GM12892 (cell line): ENCODE data around the gene SORCS2.

Source experiments
- DNase-seq: peaks from one replicate; pipeline ENCODE4 v3.0.0; 2011; ENCODE audit not compliant: insufficient read length
- FAIRE-seq: peaks from 2 replicates; lab custom pipeline; 2011; peaks lifted over from hg19 to GRCh38; lab: Jason Lieb, UNC
- POLR2A ChIP-seq: IDR thresholded peaks from 2 replicates; pipeline ENCODE4 v1.6.1; 2011; ENCODE audit warnings: low read depth, low read length, control low read depth
- POLR2AphosphoS5 ChIP-seq: IDR thresholded peaks from 2 replicates; pipeline ENCODE4 v1.6.1; 2011; ENCODE audit warnings: low read depth, low read length, control low read depth
- TAF1 ChIP-seq: IDR thresholded peaks from 2 replicates; pipeline ENCODE4 v1.6.1; 2011; ENCODE audit warnings: low read depth, mild to moderate bottlenecking, control low read depth, low read length, borderline replicate concordance

The SORCS2 gene

GRCh38 chr4:7641712-7642111, 449.4 kb downstream of the SORCS2 start:
- TF ChIP-seq POLR2AphosphoS5 (no peak), TAF1 (no peak), POLR2A (no peak)
- no peak for DNase-seq
- no peak for FAIRE-seq

- no peak for TF ChIP-seq POLR2A
- no peak for TF ChIP-seq TAF1
- no peak for TF ChIP-seq POLR2AphosphoS5
- DNase-seq (no peak), FAIRE-seq (no peak)
Observed at GRCh38 chr4:7642741-7643458, 450.6 kb downstream of the SORCS2 start.

GRCh38 chr4:7645158-7645557, 452.8 kb downstream of the SORCS2 start:
- no peak for FAIRE-seq
- DNase-seq: no peak
- no peak for TF ChIP-seq POLR2AphosphoS5
- no peak for TF ChIP-seq TAF1

DNA sequence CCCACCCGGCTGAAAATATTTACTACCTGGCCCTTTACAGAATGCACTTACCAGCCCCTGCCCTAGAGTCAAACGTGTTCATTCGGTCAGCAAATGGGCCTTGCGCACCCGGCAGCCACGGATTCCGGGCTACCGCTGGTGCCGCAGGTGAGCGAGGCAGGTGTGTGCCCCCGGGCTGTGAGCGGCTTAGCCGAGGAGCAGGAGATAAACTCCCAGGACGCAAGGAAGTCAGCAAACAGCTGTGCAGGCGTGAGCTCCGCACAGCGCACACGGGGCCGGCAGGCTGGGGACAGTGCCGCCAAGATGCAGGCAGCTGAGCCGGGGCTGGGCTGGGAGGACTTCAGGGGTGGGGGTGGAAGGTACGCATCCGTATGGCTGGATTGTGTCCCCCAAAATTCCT, 453.6 kb downstream of the SORCS2 start:
- TF ChIP-seq POLR2AphosphoS5 (no peak), POLR2A (no peak), TAF1 (no peak)
- DNase-seq: no peak
- FAIRE-seq: no peak

DNA sequence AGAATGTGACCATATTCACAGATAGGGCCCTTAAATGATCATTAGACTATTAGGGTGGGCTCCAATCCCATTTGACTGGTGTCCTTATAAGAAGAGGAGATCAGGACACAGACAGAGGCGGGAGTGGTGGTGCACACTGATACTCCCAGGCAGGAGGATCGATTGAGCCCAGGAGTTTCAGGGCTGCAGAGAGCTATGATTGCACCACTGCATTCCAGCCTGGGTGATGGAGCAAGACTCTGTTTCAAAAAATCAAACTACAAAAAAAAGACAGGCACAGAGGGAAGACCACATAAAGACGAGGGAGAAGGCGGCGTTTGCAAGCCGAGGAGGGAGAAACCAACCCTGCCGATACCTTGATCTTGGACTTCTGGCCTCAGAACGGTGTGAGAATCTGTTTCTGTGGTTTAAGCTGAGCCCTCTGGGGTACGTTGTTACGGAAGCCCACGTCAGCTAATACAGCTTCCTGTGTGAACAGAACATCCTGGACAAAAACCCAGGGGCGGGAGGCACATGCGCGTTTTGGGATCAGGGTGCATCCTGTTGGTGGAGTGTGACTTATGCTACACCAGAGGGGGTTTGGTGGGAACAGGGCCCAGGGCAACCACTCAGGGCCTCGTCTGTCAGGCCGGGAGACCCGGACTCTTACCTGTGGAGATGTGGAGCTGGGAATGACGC, 454.2 kb downstream of the SORCS2 start:
- TF ChIP-seq POLR2A (no peak), TAF1 (no peak), POLR2AphosphoS5 (no peak)
- DNase-seq: no peak
- no peak for FAIRE-seq

- DNase-seq (no peak), FAIRE-seq (no peak)
- TF ChIP-seq POLR2A (no peak), POLR2AphosphoS5 (no peak), TAF1 (no peak)
Observed at GRCh38 chr4:7647186-7647585, 454.8 kb downstream of the SORCS2 start.

GRCh38 chr4:7647600-7648543, 455.5 kb downstream of the SORCS2 start:
- no peak for DNase-seq
- TF ChIP-seq POLR2AphosphoS5 (no peak), TAF1 (no peak)
- no peak for FAIRE-seq

DNA sequence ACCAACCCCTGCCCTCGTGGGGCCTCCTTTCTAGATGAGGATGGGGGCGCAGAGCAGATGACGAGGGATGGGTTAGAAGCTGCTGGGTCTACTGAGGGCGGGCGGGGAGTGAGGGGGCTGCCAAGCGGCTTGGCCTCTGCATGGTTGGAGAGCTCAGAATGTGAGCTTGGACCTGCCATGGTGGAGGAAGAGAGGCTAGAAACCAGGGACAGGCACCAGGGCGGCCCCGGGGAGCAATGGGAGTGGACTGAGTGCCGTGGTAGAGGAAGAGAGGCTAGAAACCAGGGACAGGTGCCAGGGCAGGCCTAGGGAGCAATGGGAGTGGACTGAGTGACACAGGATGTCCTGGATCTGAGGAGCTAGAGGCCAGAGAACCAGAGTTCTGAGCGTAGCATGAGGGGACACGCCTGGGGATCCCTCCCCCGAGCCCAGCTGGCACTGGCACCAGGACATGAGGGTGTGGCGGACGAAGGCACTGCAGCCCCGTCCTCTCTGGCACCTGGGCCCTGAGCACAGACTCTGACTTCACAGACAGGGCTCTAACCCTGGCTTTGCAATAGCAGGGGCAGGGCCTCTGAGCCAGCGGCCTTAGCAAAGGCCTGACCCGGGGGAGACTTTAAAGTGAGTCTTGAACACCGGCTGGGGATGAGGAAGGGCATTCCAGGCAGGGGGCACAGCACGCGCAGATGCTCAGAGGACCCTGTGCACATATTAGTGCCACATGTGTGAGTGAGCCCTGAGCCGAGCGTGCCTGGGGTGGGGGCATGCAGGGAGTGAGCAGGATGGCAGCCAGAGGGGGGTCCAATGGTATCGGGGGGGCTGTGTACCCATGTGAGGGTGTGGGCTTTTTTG, 456.4 kb downstream of the SORCS2 start:
- DNase-seq (no peak), FAIRE-seq (no peak)

DNA sequence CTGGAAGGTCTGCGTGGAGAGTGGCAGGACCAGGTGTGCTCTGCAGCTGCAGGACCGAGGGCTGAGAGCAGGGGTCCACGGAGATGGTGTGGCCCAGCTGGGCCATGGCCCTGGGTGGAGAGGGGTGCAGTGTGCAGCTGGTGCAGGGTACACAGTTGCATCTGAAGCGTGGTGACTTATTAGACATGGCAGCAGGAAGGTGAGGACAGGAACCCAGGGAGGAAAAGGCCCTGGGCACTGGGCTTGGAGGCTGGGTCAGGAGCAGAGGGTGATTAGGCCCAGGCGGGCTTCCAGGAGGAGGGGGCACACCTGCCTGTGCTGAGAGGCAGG, 457.0 kb downstream of the SORCS2 start:
- DNase-seq (no peak), FAIRE-seq (no peak)
- TF ChIP-seq TAF1 (no peak), POLR2A (no peak), POLR2AphosphoS5 (no peak)

More for the DNA sequence above, 456.4 kb downstream of the SORCS2 start:
- TF ChIP-seq POLR2A (no peak), POLR2AphosphoS5 (no peak), TAF1 (no peak)

DNA sequence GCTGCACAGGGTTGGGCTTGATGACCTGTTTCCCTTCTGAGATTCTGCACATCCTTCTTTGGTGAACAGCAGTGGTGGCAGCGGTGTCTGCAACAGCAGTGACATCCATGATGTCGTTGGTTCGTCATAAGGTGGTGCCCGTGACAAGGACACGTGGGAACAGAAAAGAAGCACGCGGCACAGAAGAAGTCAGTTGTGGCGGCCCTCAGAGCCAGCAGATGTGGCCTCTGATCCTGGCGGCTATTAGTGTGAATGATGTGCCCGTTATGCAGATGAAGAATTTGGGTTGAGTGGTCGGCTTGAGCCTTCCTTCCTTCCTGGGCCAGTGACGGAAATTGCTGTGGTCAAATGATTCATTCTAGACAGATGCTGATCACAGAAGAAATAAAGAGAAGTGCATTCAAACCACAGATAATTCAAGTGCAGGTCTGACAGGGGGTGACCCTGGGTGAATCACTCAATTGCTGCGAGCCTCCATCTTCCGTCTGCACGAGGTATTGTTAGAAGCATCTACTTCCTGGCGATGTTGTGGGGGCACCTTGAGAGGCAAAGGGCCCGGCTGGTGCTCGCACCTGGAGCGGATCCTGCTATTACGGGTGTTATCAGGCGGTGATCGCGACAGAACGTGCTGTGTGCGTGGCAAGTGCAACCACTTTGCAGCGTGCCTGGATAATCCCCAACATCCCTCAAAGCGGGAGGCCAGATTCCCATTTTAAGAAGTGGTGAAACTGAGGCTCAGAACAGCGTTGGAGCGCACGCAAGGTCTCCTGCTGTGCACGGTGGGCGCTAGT, 457.6 kb downstream of the SORCS2 start:
- TF ChIP-seq TAF1 (no peak), POLR2A (no peak), POLR2AphosphoS5 (no peak)
- FAIRE-seq (no peak), DNase-seq (peak; percentile 34)
